Fibroblast of pulmonary artery (primary cell): ENCODE measurements around the gene NACC1.
"Not testable (repeated sequence)": the region's sequence is repeated elsewhere in the genome, so short reads cannot be mapped to it uniquely, and the experiment has no call there.

Source experiments
- DNase-seq: peaks from one replicate; pipeline ENCODE4 v3.0.0-alpha.2; 2010; ENCODE audit warnings: low read depth
- H3K4me3 ChIP-seq: replicated peaks from 2 replicates; pipeline ENCODE4 v1.5.1; 2011; ENCODE audit warnings: low read depth, mild to moderate bottlenecking, control low read depth, low read length, moderate library complexity
- CTCF ChIP-seq: IDR thresholded peaks from 2 replicates; pipeline ENCODE4 v1.5.1; 2011; ENCODE audit warnings: mild to moderate bottlenecking, control low read depth, low read length, inconsistent platforms; ENCODE audit errors: missing control alignments

Gene NACC1

GRCh38 chr19:13138171-13138915 is 20.3 kb downstream of the NACC1 start:
- H3K4me3 ChIP-seq: no peak overlapping the region

GRCh38 chr19:13138916-13139198 is 20.8 kb downstream of the NACC1 start:
- H3K4me3 ChIP-seq: no peak overlapping the region
- no peak for TF ChIP-seq CTCF
- DNase-seq: no peak

More at GRCh38 chr19:13138171-13138915, 20.3 kb downstream of the NACC1 start:
- no peak for DNase-seq
- no peak for TF ChIP-seq CTCF

GRCh38 chr19:13139633-13140311 is 21.7 kb downstream of the NACC1 start:
- no peak for TF ChIP-seq CTCF
- H3K4me3 ChIP-seq: no peak overlapping the region
- no peak for DNase-seq

- DNase-seq: peak; percentile 67
- H3K4me3 ChIP-seq: no peak overlapping the region
- no peak for TF ChIP-seq CTCF
Measured at GRCh38 chr19:13146763-13147563, 28.9 kb downstream of the NACC1 start.

- DNase-seq: not testable (repeated sequence)
- H3K4me3 ChIP-seq: peak overlapping the region; percentile 99
Measured at GRCh38 chr19:13149173-13149627, 31.1 kb downstream of the NACC1 start.

GRCh38 chr19:13149628-13150186 is 31.6 kb downstream of the NACC1 start:
- TF ChIP-seq CTCF: no peak
- DNase-seq: peak; percentile 52
- H3K4me3 ChIP-seq: peak overlapping the region; percentile 99
